NB4 (cell line): ENCODE data around the gene MEGF6.

Experiments
- DNase-seq: peaks from one replicate; pipeline ENCODE4 v3.0.0; 2010; ENCODE audit warnings: low read depth
- H3K4me3 ChIP-seq: one replicate; pipeline ENCODE4 v1.5.1; 2011; ENCODE audit warnings: mild to moderate bottlenecking, low read depth, low read length, moderate library complexity
- CTCF ChIP-seq: IDR thresholded peaks from one replicate; pipeline ENCODE4 v1.5.1; 2012; ENCODE audit warnings: low read depth, low read length
- MAX ChIP-seq: IDR thresholded peaks from 2 replicates; pipeline ENCODE4 v1.6.1; 2011; ENCODE audit warnings: low read depth, low read length
- MYC ChIP-seq: IDR thresholded peaks from 2 replicates; pipeline ENCODE4 v1.6.1; 2011; ENCODE audit warnings: low read depth, low read length
- POLR2A ChIP-seq: IDR thresholded peaks from 2 replicates; pipeline ENCODE4 v1.6.1; 2011; ENCODE audit warnings: mild to moderate bottlenecking; ENCODE audit not compliant: insufficient read length; ENCODE audit errors: extremely low read depth

Gene MEGF6

GRCh38 chr1:3611170-3612019 is at the start of gene MEGF6:
Gene MEGF6 (minus strand): TSS chr1:3611508. CDS start chr1:3611268, 240 bp downstream.
- H3K4me3 ChIP-seq: peak within 1 kb of the TSS; percentile 38
- no peak for TF ChIP-seq CTCF
- no peak for TF ChIP-seq MYC
- TF ChIP-seq POLR2A: no peak
- no peak for TF ChIP-seq MAX
- DNase-seq: peak; percentile 71

- DNase-seq: no peak
- no peak overlapping the region for H3K4me3 ChIP-seq
Measured at GRCh38 chr1:3660704-3661103, 49.4 kb upstream of the MEGF6 start.

GRCh38 chr1:3659093-3659492 is 47.8 kb upstream of the MEGF6 start:
- TF ChIP-seq CTCF: no peak
- no peak for TF ChIP-seq POLR2A
- TF ChIP-seq MYC: no peak
- no peak for TF ChIP-seq MAX

More at GRCh38 chr1:3660704-3661103, 49.4 kb upstream of the MEGF6 start:
- no peak for TF ChIP-seq MYC
- no peak for TF ChIP-seq POLR2A
- TF ChIP-seq CTCF: no peak
- no peak for TF ChIP-seq MAX

GRCh38 chr1:3658231-3658615 is 46.9 kb upstream of the MEGF6 start:
- no peak overlapping the region for H3K4me3 ChIP-seq
- no peak for DNase-seq
- TF ChIP-seq MYC: no peak
- no peak for TF ChIP-seq CTCF
- TF ChIP-seq MAX: no peak
- no peak for TF ChIP-seq POLR2A

More at GRCh38 chr1:3659093-3659492, 47.8 kb upstream of the MEGF6 start:
- no peak overlapping the region for H3K4me3 ChIP-seq
- no peak for DNase-seq

GRCh38 chr1:3657578-3658230 is 46.4 kb upstream of the MEGF6 start:
- no peak for TF ChIP-seq CTCF
- TF ChIP-seq POLR2A: no peak
- no peak for TF ChIP-seq MAX
- TF ChIP-seq MYC: no peak
- DNase-seq: no peak
- H3K4me3 ChIP-seq: no peak overlapping the region
